ENCODE data around the gene MYBPH.

DNA sequence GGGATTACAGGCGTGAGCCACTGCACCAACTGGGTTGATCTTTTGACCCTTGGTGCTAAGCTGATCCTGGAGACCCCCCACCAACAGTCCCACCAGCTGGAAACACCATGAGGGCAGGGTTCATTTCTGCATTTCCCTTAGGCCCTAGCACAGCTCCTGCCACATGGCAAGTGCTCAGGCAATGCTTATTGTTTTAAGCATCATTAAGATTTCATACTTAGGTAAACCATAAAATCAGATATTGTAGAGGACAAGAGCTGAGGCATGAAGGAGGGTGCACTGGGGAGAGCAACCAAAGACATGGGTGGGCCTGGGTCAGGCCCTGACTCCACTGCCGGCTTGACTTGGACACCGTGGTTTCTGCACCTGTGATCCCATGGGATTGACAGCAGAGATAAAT lies 36.2 kb upstream of the MYBPH start:
- TF ChIP-seq, protein P1, sequence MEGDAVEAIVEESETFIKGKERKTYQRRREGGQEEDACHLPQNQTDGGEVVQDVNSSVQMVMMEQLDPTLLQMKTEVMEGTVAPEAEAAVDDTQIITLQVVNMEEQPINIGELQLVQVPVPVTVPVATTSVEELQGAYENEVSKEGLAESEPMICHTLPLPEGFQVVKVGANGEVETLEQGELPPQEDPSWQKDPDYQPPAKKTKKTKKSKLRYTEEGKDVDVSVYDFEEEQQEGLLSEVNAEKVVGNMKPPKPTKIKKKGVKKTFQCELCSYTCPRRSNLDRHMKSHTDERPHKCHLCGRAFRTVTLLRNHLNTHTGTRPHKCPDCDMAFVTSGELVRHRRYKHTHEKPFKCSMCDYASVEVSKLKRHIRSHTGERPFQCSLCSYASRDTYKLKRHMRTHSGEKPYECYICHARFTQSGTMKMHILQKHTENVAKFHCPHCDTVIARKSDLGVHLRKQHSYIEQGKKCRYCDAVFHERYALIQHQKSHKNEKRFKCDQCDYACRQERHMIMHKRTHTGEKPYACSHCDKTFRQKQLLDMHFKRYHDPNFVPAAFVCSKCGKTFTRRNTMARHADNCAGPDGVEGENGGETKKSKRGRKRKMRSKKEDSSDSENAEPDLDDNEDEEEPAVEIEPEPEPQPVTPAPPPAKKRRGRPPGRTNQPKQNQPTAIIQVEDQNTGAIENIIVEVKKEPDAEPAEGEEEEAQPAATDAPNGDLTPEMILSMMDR (conservative IDR thresholded peaks at IDR 0.05; ENCODE audit: low read length), result no peak
- no peak for TF ChIP-seq EZH2phosphoT487 (IDR thresholded peaks at IDR 0.05; ENCODE audit: borderline replicate concordance)
